Measurements from ENCODE around the gene CTSO.

Gene CTSO

DNA sequence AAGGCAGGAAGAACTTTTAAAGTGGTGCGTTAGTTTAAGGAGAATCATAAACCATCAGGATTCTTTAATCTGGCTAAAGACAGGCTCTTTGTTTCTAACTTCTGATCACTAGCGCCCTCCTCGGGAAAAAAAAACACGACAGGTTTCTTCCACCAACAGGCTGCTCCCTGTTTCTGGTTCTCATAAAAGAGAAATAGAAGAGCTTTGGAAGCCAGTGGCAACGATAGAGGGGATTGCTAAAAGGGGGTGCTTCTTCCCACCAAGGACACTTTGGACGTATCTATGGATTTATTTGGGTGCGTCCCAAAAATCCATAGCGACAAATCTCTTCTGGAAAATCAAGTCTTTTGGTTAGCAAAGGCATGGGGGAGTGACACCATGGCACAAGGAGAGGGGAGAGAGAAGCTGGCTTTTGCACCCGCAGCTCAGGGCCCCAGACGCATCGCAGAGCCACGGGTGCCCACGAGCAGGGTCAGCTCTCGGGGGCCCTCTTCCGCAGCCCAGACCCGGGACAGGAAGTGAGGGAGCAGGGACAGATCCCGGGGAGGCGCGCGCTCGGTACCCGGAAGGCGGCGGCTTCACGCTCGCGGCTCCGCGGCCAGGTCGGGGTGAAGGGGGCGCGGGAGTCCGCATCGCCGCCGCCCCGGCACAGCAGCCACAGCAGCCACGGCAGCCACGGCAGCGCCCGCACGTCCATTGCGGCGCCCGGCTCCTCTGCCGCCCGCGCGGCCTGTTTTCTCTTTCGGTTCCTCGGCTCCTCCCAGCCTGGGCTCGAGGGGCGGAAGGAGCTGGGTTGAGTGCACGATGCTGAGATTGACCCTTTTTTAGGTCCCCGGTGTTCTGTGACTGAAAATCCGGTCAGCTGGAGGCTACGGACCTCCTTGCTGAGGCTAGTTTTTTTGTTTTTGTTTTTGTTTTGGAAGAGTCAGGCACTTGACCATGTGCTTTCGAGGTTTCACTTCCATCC lies at the start of gene CTSO:
Gene CTSO, minus strand, starts transcription at position 716 of the 967 bp plus-strand sequence. Its CDS starts 19 bp downstream, at position 697.
- DNase-seq (ENCODE audit: low read depth), result peak; percentile 31

- DNase-seq (ENCODE audit: low read depth), result no peak
Observed at GRCh38 chr4:156000491-156000890, 46.8 kb upstream of the CTSO start.

DNA sequence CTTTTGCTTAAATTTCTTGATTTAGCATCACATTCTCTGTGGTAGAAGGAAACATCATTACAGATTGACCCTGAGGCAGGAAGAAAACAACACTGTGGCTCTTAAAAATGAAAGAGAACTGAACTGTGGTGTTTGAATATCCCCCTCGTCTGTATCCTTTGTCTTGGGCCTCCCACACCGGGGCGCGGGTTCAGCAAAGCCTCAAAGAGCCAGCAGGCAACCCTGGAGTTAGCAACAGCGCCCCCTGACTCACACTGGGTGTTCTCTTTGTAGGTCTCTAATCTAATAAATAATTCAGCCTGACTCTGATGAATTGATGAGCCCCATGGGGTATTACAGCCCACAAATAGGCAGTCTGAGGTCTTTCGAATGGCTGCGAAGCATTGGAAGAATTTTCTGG lies 46.1 kb upstream of the CTSO start:
- DNase-seq (ENCODE audit: low read depth), result no peak

DNA sequence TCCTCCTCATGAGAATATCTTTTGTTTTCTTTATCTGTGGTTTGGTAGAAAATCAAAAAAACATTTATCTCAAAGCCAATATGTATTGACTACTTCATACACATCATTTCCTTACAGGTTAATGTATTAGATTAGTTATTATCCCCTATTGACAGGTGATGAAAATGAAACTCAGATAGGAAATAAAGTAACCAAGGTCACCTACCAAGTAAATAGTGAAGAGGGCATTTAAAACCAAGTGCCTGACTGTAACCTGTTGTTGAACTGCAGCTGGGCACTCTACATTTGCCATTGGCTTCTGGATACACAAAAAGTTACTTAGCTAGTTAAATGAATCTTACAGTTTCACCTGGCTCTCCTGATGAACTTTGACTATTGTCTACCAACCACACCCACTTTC lies 41.4 kb upstream of the CTSO start:
- DNase-seq (ENCODE audit: low read depth), result no peak

DNA sequence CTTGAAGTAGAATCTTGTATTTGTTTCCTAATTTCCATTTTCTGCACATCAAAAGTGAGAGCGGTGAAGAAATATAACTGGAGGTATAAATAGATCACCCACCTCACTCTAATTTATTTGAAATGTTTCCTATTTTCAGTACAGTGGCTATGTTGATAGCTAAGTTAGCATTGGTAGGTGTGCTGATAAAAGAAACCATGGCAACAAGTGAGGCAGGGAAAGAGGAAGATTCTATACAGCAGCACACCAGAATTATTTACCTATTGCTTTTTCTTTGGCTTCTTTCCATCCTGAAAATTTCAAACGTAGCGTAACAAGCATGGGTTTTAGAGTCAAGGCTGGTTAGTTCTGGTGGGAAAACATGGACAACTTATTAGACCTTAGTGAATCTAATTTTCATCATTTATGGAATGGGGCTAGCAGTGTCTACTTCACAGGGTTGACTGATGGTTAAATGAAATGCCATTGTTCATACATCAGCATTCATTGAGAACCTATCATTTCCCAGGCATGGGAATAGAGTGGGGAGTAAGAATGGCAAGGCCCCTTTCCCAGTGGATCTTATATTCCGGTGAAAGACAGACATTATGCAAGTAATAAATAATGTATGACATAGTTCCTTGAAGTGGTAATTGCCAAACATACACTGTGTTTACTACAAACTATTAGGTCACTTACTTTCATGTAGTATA lies 30.6 kb upstream of the CTSO start:
- DNase-seq (ENCODE audit: low read depth), result no peak

DNA sequence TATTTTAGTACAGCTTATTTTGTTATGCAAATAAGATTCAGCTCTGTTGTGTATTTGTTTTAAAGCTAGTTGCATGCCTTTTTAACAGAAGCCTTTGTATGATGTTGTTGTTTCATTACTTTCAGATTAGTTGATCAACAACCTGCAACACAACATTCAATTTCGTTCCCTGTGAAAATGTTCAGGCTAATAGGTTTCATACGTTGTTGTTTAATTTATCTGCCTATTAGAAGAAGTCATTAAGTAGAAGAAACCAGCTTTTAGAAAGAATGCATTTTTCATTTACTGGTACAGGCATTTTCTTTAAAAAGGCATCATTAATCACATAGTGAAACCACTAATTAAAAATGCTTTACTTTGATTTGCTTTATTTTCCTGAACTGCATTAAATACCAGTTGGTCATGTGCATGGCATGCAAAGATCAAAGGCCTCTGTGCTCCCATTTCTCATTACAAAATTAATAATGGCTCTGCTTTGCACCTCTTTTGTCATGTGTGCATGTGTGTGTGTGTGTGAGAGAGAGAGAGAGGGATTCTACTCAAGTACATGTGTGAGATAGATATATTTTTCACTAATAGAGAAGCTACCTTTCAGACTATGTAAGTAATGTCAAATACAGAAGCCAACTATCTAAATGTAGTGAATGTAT lies 29.2 kb upstream of the CTSO start:
- no peak for DNase-seq (ENCODE audit: low read depth)

- DNase-seq (ENCODE audit: low read depth), result no peak
Observed at GRCh38 chr4:155978810-155979209, 25.1 kb upstream of the CTSO start.

- DNase-seq (ENCODE audit: low read depth), result no peak
Observed at GRCh38 chr4:155975511-155975910, 21.8 kb upstream of the CTSO start.

DNA sequence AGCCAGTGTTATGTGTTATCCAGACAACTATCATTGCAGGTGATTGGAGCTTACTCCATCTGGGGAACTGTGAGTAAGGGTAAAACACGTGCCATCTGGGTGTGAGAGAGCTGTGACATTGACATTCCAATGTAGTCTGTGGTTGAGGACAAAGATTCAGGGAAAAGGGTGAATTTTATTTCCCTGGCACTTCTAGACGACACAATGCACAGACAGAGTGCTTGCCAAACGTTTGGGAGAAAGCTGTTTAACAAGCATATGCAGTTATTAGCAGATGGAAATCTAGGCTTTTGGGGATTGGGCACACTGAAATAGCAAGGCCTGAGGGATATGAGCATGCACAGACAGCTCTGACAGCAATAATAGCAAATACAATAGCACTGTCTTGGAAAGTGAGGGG lies 21.3 kb upstream of the CTSO start:
- DNase-seq (ENCODE audit: low read depth), result no peak

DNA sequence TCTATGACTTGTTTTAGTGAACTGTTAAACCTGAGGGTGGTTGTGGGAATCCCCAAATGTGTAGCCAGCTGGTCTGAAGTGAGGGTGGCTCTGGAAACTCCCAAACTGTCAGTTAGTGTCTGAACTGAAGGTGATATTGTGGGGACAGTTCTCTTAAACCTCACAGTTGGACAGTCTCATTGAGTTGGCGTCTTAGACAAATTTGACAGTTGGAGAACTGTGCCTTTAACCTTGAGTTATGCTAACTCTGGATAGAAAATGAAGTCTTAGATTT lies 20.7 kb upstream of the CTSO start:
- no peak for DNase-seq (ENCODE audit: low read depth)

GRCh38 chr4:155973639-155974475 lies 20.2 kb upstream of the CTSO start:
- no peak for DNase-seq (ENCODE audit: low read depth)

- no peak for DNase-seq (ENCODE audit: low read depth)
Observed at GRCh38 chr4:155972098-155972497, 18.4 kb upstream of the CTSO start.

GRCh38 chr4:155966731-155967395 lies 13.2 kb upstream of the CTSO start:
- DNase-seq (ENCODE audit: low read depth), result no peak

- DNase-seq (ENCODE audit: low read depth), result no peak
Observed at GRCh38 chr4:155966171-155966570, 12.5 kb upstream of the CTSO start.

- no peak for DNase-seq (ENCODE audit: low read depth)
Observed at GRCh38 chr4:155964016-155964891, 10.6 kb upstream of the CTSO start.

DNA sequence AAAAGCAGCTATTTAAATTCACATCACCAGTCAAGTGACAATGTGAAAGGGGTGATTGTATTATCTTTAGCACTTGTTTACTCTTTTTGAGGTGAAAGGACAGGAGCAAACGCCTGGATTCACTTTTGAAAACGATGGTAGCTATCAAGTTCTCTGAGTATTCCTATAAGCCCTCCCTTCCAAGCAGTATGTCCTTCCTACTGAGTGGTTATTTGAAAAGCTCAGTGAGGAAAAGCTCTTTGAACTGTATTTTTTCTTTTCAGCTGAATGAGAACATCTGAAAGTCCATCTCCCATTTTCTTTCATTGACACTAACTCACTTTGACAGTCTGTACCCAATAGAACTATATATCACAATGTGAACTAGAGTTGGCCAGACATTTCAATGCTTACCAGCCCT lies 9.1 kb upstream of the CTSO start:
- no peak for DNase-seq (ENCODE audit: low read depth)

GRCh38 chr4:155961575-155961974 lies 7.9 kb upstream of the CTSO start:
- no peak for DNase-seq (ENCODE audit: low read depth)

GRCh38 chr4:155960522-155960921 lies 6.9 kb upstream of the CTSO start:
- DNase-seq (ENCODE audit: low read depth), result no peak

DNA sequence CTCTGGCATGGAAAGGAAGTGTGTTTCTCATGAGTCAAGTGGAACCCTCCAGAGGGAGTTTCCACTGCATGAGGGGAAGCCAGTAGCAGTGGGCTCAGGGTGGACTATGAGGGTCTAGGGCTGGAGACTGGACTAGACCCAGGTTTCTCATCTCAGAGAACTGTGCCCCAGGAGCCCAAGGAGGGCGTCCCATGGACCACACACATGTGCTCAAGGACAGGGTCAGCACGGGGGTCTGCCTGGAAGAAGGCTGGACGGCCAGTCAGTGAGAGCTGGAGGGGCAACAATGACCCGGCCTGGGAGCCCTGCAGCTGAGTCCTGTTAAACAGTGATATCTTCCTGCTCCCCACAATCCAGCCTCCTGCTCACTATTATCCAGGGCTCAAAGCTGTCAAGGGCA lies 5.8 kb upstream of the CTSO start:
- DNase-seq (ENCODE audit: low read depth), result no peak

DNA sequence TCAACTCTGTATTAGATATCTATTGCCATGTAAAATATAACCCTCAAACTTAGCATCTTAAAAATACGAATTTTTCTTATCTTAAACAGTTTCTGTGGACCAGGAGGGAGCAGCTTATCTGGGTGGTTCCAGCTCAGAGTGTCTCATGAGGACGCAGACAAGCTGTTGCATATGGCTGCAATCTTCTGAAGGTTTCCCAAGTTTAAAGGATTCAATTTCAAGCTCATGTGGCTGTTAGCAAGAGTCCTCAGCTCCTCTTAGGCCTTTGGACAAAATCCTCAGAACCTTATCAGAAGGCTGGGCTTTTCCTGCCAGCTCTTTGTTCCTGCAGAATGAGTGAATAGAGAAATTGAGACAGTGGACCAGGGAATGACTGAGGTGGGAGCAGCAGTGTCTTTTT lies 2.8 kb upstream of the CTSO start:
- DNase-seq (ENCODE audit: low read depth), result no peak

DNA sequence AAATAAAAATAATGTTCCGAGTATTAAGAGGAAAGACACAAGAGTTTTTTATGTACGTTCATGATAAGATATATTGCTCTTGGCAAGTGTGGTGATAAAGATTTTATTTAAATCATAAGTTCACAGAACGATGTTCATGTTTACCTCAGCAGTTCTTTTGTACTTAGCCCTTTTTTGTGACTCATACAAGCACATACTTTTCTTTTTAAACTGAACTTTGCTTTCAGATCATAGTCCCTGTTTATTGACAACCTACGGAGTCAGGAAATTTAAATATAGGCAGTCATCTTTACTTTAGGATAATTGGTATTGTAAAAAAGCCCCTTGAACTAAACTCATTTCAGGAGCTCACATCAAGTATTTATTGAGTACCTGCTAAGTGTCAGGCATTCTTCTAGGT lies 1.3 kb upstream of the CTSO start:
- no peak for DNase-seq (ENCODE audit: low read depth)
